GM10248 (cell line): ENCODE results near the gene PBX3.

Source experiments
- CTCF ChIA-PET: fragments of 300-600 bp; sonication (Branson Sonifier 250); formaldehyde crosslinking; extraction: SDS; loops from one replicate; lab custom pipeline; 2021; ENCODE audit warnings: antibody characterized with exemption; lab: Yijun Ruan, JAX
- POLR2A ChIA-PET: fragments of 350-650 bp; sonication (Branson Sonifier 250); formaldehyde crosslinking; extraction: SDS; loops from one replicate; lab custom pipeline; 2020; ENCODE audit warnings: antibody characterized with exemption; lab: Yijun Ruan, JAX
- DNase-seq: peaks from one replicate; pipeline ENCODE4 v3.0.0; 2012; ENCODE audit errors: extremely low spot score
- CTCF ChIP-seq: IDR thresholded peaks from 2 replicates; pipeline ENCODE4 v1.5.1; 2012; ENCODE audit warnings: mild to moderate bottlenecking, low read depth; ENCODE audit errors: extremely low read depth, missing control alignments, control extremely low read depth

Gene PBX3

DNA sequence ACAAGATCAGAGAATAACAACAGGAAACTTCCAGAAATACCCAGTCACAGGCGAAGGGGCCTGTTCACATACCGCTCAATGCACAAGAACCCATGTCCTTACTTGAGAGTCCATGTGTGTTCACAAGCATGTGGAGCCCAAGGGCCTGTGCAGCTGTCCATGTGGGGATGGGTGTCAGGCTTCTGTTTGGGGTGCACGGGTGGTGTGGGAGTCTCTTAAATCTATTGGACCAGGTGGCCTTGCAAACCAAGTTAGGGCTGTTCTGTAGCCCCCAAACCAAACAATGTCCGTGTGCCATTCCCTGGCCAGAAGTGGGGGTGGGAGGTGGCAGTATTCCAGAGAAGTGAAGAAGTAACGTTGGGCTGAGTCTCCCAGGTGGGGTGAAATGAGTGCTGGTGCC lies 222.3 kb downstream of the PBX3 start:
- ChIA-PET POLR2A (no interaction called here), CTCF (no interaction called here)
- no peak for DNase-seq
- TF ChIP-seq CTCF = no peak

DNA sequence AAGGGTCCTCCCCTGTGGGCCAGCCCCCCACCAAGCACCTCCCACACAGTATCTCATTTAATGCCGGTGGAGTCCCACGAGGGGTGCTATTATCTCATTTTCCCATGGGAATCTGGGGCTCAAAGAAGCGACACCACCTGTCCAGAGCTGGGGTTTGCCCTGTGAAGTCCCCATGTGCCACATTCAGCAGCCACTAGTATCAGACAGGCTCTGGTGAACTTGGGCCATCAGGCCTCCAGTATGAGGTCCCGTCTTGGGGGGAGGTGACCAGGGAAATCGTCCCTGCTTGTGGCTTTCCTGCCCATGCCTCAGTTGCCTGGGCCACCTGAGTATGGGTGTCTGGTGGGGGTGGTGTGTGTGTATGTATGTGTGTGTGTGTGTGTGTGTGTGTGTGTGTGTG lies 222.7 kb downstream of the PBX3 start:
- TF ChIP-seq CTCF = no peak
- no peak for DNase-seq
- ChIA-PET POLR2A (no interaction called here), CTCF (no interaction called here)

DNA sequence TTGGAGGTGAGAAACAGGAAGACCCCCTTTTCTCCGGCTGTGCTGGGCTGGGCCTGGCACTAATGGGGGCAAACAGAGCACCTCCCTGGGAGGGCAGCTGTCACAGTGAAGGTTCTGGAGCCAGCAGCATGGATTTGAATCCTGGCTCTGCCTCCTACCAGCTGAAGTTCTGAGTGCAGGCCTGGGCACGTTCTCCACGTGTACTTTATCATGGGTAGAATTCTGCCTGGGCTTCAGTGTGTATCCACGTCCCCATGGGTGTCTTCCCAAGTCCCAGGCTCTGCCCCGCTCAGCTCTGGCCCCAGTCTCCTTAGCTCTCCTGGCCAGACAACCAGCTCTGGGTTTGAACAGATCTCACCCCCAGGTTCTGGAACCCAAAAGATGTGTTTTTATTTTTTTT lies 223.2 kb downstream of the PBX3 start:
- ChIA-PET POLR2A (no interaction called here), CTCF (no interaction called here)
- TF ChIP-seq CTCF = no peak
- no peak for DNase-seq

DNA sequence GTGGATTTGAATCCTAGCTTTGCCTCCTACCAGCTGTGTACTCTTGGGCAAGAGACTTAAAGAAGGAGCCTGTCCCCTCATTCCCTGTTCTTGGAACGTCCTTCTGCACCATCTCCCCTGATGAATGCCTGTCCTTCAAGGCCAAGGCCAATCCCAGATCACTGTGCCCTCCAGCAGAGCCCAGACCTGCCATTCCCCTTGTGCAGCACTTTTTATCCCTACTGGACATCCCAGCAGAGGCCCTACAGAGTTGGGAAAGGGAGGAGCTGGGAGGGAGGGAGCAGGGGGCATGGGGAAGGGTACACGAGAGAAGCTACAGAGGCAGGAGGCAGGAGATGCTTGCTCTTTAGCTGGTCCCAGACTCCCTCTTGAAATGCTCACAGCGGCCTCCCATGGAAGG lies 223.9 kb downstream of the PBX3 start:
- ChIA-PET POLR2A (no interaction called here), CTCF (no interaction called here)
- no peak for TF ChIP-seq CTCF
- peak; percentile 6 for DNase-seq

- CTCF ChIA-PET = no interaction called here
- no peak for TF ChIP-seq CTCF
- POLR2A ChIA-PET = no interaction called here
- DNase-seq = no peak
Measured at GRCh38 chr9:125972012-125972729, 225.0 kb downstream of the PBX3 start.

DNA sequence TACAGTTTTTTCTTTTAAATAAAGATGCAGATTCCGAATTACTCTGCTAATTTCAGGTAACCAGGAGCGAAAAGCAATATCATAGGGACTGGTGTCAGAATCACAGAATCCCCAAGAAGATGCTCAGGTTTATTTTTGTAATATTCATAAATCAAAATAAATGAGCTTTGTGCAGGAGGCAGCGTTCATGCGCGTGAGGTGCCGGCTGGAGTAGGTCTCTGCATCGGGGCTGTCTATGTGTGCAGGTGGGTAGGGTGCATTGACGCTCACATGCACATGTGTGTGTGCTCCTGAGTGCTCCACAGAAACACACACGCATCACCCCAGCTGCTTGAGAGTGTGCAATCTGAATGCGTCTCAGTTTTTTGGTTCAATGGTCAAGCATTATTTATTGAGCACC lies 226.4 kb downstream of the PBX3 start:
- ChIA-PET CTCF (no interaction called here), POLR2A (no interaction called here)
- no peak for DNase-seq
- no peak for TF ChIP-seq CTCF
